Activated T-cell treated with anti-CD3 and anti-CD28 coated beads, Interleukin-2, amount 50 U/mL, for 72 hours (primary cell): ENCODE results near the gene TAPBPL. TPM values are rescaled to one million over a fixed set of nuclear protein-coding genes. Genes with fewer than 3 reads are reported as not detected.

Experiments
- ATAC-seq, 2 donors: fragments of 150-1000 bp; cut with Tn5 transposase; replicated peaks in 1 of 2; 2 replicates each; pipeline ENCODE4 v1.10.0; 2021; ENCODE audit warnings: moderate library complexity in 2 of 2, mild to moderate bottlenecking in 1 of 2
- DNase-seq, 2 donors: peaks; one replicate each; pipeline ENCODE4 v3.0.0; 2021 to 2022; ENCODE audit warnings: mixed read lengths in 1 of 2
- H3K27ac Mint-ChIP-seq: one replicate; pipeline ENCODE4 v1.8.0; 2022; ENCODE audit warnings: mild to moderate bottlenecking, moderate library complexity, mixed read lengths
- H3K27me3 Mint-ChIP-seq: one replicate; pipeline ENCODE4 v1.8.0; 2022; ENCODE audit warnings: low read depth, mixed read lengths
- H3K36me3 Mint-ChIP-seq, 2 donors: one replicate each; pipeline ENCODE4 v1.8.0; 2022; ENCODE audit warnings: mixed read lengths in 2 of 2, mild to moderate bottlenecking in 1 of 2; ENCODE audit not compliant: insufficient read depth in 2 of 2
- H3K4me1 Mint-ChIP-seq: one replicate; pipeline ENCODE4 v1.8.0; 2022; ENCODE audit warnings: low read depth, mixed read lengths
- H3K4me3 Mint-ChIP-seq, 2 donors: one replicate each; pipeline ENCODE4 v1.8.0; 2022; ENCODE audit warnings: mild to moderate bottlenecking in 2 of 2, mixed read lengths in 2 of 2, moderate library complexity in 2 of 2
- H3K9me3 Mint-ChIP-seq, 2 donors: one replicate each; pipeline ENCODE4 v1.8.0; 2022; ENCODE audit warnings: mixed read lengths in 2 of 2
- total RNA-seq, 2 donors: library from RNA; stranded (reverse); gene quantifications; one replicate each; pipeline ENCODE4 v1.2.3, GENCODE V29; 2022

The TAPBPL gene, protein sequence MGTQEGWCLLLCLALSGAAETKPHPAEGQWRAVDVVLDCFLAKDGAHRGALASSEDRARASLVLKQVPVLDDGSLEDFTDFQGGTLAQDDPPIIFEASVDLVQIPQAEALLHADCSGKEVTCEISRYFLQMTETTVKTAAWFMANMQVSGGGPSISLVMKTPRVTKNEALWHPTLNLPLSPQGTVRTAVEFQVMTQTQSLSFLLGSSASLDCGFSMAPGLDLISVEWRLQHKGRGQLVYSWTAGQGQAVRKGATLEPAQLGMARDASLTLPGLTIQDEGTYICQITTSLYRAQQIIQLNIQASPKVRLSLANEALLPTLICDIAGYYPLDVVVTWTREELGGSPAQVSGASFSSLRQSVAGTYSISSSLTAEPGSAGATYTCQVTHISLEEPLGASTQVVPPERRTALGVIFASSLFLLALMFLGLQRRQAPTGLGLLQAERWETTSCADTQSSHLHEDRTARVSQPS
- 10 to 100 TPM; 26.0 to 29.6 TPM for total RNA-seq

DNA sequence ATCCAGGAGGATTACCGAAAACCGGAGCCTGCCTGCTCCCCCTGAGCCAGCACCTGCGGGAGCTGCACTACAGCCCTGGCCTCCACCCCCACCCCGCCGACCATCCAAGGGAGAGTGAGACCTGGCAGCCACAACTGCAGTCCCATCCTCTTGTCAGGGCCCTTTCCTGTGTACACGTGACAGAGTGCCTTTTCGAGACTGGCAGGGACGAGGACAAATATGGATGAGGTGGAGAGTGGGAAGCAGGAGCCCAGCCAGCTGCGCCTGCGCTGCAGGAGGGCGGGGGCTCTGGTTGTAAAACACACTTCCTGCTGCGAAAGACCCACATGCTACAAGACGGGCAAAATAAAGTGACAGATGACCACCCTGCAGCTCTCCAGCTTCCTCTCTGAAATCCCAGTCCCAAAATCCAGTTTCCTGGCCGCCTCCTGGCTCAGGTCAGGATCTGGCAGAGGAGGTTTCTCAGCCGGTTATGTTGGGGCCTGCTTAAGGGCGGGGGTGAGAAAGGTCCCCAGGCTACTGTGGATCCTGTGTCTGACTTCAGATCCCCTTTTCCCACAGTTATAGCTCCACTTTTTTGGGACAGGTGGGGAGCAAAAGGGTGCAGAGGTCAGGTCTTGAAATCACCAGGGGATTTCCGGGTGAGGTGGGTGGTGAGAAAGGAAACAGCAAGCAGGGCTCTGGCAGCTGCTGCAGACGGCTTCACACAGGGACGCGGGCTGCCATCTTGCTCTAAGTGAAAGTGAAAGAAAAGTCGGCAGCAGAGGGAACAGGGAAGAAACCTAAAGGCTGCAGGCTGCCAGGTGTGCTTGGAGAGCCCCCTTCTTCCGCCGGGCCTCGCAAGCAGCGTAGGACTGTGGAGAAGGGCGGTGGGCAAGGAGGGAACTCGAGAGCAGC, at the start of gene TAPBPL:
TAPBPL (plus strand) TSS at position 695 of the 897 bp plus-strand sequence. CDS start 207 bp downstream, outside the sequence.
- H3K4me3 Mint-ChIP-seq: peak within 1 kb of the TSS; percentile 100
- H3K27ac Mint-ChIP-seq: peak within 1 kb of the TSS; percentile 99
- peaks cover 85% of the 10 kb centered on the region for H3K4me1 Mint-ChIP-seq
- peak; percentile 77 to 87 for DNase-seq
- no peaks in the 10 kb centered on the region for H3K27me3 Mint-ChIP-seq
- H3K36me3 Mint-ChIP-seq: peaks cover 14 to 34% of the 10 kb centered on the region in 2 donors
- ATAC-seq: peak; percentile 80 to 88
- no peaks in the 10 kb centered on the region for H3K9me3 Mint-ChIP-seq

GRCh38 chr12:6404390-6404789, 47.5 kb upstream of the TAPBPL start:
- H3K4me3 Mint-ChIP-seq: no peak overlapping the region
- no peaks in the 10 kb centered on the region for H3K36me3 Mint-ChIP-seq
- H3K4me1 Mint-ChIP-seq: no peaks in the 10 kb centered on the region
- DNase-seq: no peak
- no peaks in the 10 kb centered on the region for H3K27me3 Mint-ChIP-seq
- no peak overlapping the region for H3K27ac Mint-ChIP-seq
- H3K9me3 Mint-ChIP-seq: no peaks in the 10 kb centered on the region
- ATAC-seq: no peak

GRCh38 chr12:6405963-6406362, 45.9 kb upstream of the TAPBPL start:
- H3K9me3 Mint-ChIP-seq: no peaks in the 10 kb centered on the region
- H3K4me1 Mint-ChIP-seq: no peaks in the 10 kb centered on the region
- H3K4me3 Mint-ChIP-seq: no peak overlapping the region
- H3K36me3 Mint-ChIP-seq: no peaks in the 10 kb centered on the region
- H3K27me3 Mint-ChIP-seq: no peaks in the 10 kb centered on the region
- H3K27ac Mint-ChIP-seq: no peak overlapping the region
- no peak for DNase-seq
- no peak for ATAC-seq

GRCh38 chr12:6407236-6407954, 44.4 kb upstream of the TAPBPL start:
- DNase-seq: no peak
- no peak overlapping the region for H3K4me3 Mint-ChIP-seq
- ATAC-seq: no peak
- no peaks in the 10 kb centered on the region for H3K9me3 Mint-ChIP-seq
- H3K36me3 Mint-ChIP-seq: no peaks in the 10 kb centered on the region
- no peaks in the 10 kb centered on the region for H3K4me1 Mint-ChIP-seq
- no peaks in the 10 kb centered on the region for H3K27me3 Mint-ChIP-seq
- H3K27ac Mint-ChIP-seq: no peak overlapping the region

- ATAC-seq: peak; percentile 41 to 66
- H3K27ac Mint-ChIP-seq: no peak overlapping the region
- no peaks in the 10 kb centered on the region for H3K9me3 Mint-ChIP-seq
Observed at GRCh38 chr12:6416596-6416995, 35.2 kb upstream of the TAPBPL start.

DNA sequence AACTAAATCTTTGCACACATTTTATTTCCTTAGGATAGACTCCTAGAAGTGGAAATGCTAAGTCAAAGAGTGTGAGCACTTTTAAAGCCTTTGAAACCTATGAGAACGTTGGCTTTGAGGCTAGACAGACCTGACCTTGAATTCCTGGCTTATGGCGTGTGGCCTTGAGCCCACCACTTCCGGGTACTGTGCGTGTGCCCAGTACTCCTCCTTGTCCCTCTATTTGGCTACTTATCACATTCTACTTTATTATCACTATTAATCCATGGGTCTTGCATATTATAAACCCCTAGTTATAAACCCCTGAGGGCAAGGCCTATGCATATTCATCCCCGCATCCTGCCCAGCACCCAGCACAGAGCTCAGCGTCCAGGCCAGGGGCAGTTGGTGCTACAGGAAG, 33.0 kb upstream of the TAPBPL start:
- ATAC-seq: no peak
- Mint-ChIP-seq H3K4me3 (no peak overlapping the region), H3K4me1 (peaks cover 23% of the 10 kb centered on the region), H3K36me3 (no peaks in the 10 kb centered on the region), H3K27ac (no peak overlapping the region), H3K27me3 (no peaks in the 10 kb centered on the region), H3K9me3 (no peaks in the 10 kb centered on the region)
- DNase-seq: no peak

More at GRCh38 chr12:6416596-6416995, 35.2 kb upstream of the TAPBPL start:
- no peaks in the 10 kb centered on the region for H3K36me3 Mint-ChIP-seq
- peaks cover 16% of the 10 kb centered on the region for H3K4me1 Mint-ChIP-seq
- H3K27me3 Mint-ChIP-seq: no peaks in the 10 kb centered on the region
- DNase-seq: no peak
- no peak overlapping the region for H3K4me3 Mint-ChIP-seq

DNA sequence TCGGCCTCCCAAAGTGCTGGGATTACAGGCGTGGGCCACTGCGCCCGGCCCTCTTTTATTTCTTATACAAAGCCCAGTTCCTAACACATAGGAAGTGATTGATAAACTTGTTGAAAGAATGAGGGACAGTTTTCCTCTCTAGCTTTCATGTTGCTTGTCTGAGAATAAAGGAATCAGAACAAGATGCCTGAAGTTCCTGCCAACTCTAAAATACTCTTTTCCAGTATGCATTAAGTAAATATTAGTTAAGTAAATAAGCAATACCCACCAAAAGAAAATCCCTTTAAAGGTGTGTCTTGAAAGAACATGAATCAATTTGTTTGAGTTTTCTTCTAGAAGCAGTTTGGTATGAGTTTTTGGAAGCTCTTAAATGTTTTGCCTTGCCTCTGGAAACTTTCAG, 31.5 kb upstream of the TAPBPL start:
- Mint-ChIP-seq H3K27ac (no peak overlapping the region), H3K9me3 (no peaks in the 10 kb centered on the region), H3K27me3 (no peaks in the 10 kb centered on the region), H3K4me3 (no peak overlapping the region), H3K36me3 (no peaks in the 10 kb centered on the region), H3K4me1 (peaks cover 35% of the 10 kb centered on the region)
- no peak for DNase-seq
- no peak for ATAC-seq

DNA sequence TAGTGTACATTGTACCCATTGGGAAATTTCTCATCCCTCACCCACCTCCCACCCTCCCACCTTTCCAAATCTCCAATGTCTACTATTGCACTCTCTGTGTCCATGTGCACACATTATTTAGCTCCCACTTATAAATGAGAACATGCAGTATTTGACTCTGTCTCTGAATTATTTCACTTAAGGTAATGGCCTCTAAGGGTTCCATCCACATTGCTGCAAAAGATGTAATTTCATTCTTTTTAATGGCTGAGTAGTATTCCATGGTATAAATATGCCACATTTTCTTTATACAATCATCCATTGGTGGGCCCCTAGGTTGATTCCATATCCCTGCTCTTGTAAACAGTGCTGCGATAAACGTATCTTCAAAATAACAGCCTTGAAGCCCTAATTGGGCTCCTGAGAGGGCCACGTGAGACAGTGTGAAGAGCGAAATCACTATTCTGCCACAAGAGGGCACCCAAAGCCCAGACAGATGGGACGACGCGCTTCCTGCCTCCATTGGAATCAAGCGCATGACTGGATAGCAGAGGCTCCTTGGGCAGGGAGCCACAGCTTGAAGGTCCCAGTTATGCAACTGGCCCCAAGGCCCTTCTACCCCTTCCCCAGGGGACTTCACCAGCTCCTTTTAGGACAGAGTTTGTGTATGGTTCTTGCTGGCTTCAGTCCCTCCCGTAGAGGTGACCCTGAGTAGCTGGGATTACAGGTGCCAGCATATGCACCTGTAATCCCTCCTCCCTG, 28.4 kb upstream of the TAPBPL start:
- H3K36me3 Mint-ChIP-seq: no peaks in the 10 kb centered on the region
- peak; percentile 55 to 66 for ATAC-seq
- no peaks in the 10 kb centered on the region for H3K27me3 Mint-ChIP-seq
- H3K4me3 Mint-ChIP-seq: peak overlapping the region in 1 of 2 donors; percentile 18
- peaks cover 54% of the 10 kb centered on the region for H3K4me1 Mint-ChIP-seq
- peak; percentile 78 to 79 for DNase-seq
- H3K9me3 Mint-ChIP-seq: no peaks in the 10 kb centered on the region
- no peak overlapping the region for H3K27ac Mint-ChIP-seq

DNA sequence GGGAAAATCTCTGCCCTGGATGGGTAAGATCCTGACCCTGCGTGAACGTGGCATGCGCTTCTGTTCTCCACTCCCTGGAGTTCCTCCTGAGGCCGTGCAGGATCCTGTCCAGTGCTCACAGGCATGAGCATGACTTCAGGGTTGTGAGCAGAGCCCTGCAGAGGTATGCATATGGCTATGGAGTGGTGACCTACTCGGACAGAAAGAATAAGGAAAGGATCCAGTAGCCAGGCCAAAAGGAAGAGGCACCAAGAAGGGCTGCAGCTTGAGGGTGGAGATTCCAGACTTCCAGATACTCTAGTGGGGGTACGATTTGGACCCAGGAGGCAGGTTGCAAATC, 27.9 kb upstream of the TAPBPL start:
- H3K4me1 Mint-ChIP-seq: peaks cover 56% of the 10 kb centered on the region

GRCh38 chr12:6424866-6425265, 27.0 kb upstream of the TAPBPL start:
- Mint-ChIP-seq H3K27me3 (no peaks in the 10 kb centered on the region), H3K9me3 (no peaks in the 10 kb centered on the region), H3K4me1 (peaks cover 62% of the 10 kb centered on the region), H3K36me3 (no peaks in the 10 kb centered on the region), H3K4me3 (peak overlapping the region in 1 of 2 donors; percentile 15), H3K27ac (no peak overlapping the region)
- DNase-seq (no peak), ATAC-seq (no peak)

More for the DNA sequence above, 27.9 kb upstream of the TAPBPL start:
- Mint-ChIP-seq H3K9me3 (no peaks in the 10 kb centered on the region), H3K27ac (no peak overlapping the region), H3K4me3 (peak overlapping the region in 1 of 2 donors; percentile 18), H3K27me3 (no peaks in the 10 kb centered on the region), H3K36me3 (no peaks in the 10 kb centered on the region)
- no peak for ATAC-seq
- no peak for DNase-seq

GRCh38 chr12:6425590-6426531, 26.0 kb upstream of the TAPBPL start:
- ATAC-seq (no peak), DNase-seq (peak in 1 of 2 donors; percentile 59)
- peaks cover 72% of the 10 kb centered on the region for H3K4me1 Mint-ChIP-seq
- H3K4me3 Mint-ChIP-seq: peak overlapping the region; percentile 92 to 98
- no peaks in the 10 kb centered on the region for H3K27me3 Mint-ChIP-seq
- H3K9me3 Mint-ChIP-seq: no peaks in the 10 kb centered on the region
- peak overlapping the region; percentile 100 for H3K27ac Mint-ChIP-seq
- no peaks in the 10 kb centered on the region for H3K36me3 Mint-ChIP-seq
